Stimulated activated CD4-positive, alpha-beta T cell treated with anti-CD3 and anti-CD28 coated beads, Interleukin-15, amount 100 ng/mL, for 1 hour (primary cell): ENCODE results near the gene HSH2D.
"Not testable (repeated sequence)": the region's sequence is repeated elsewhere in the genome, so short reads cannot be mapped to it uniquely, and the experiment has no call there.

Experiments
- DNase-seq, 2 donors: peaks; one replicate each; pipeline ENCODE4 v3.0.0-alpha.2; 2020; ENCODE audit warnings: low read depth in 1 of 2, low spot score in 1 of 2

HSH2D gene

DNA sequence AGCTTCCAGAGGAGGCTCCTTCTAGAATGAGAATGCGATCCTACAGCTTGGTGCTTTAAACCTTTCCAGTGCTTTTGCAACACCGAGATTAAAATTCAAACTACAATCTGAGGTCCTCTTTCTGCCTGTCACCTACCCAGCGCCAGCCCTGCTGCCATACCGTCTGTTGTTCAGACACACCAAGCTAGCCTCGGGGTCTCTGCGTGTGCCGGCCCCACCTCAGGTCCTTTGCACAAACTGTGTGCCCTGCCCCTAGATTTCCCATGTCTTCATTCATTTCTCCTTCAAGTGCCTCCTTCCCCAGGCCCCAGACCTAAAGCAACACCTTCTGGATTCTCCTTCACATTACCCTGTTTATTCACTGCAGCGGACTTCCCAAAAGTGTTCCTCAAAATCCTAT lies 11.1 kb downstream of the HSH2D start:
- DNase-seq, result no peak

DNA sequence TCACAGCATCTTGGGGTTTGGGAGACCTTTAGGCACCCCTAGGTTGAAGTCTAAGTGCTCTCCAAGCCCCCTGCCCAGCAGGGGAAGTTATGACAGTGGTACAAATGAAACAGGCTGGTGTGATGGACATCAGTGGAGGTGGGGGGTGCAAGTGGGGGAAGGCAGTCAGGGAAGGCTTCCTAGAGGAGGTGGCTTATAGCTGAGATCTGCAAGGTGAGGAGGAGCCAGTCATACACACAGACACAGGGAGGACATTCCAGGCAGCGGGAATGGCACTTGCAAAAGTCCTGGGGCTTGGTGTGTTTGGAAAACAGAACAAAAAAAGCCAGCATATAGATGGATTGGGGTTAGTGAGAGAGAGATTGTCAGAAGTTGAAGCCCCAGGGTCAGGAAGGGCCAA lies 11.6 kb downstream of the HSH2D start:
- DNase-seq, result no peak

DNA sequence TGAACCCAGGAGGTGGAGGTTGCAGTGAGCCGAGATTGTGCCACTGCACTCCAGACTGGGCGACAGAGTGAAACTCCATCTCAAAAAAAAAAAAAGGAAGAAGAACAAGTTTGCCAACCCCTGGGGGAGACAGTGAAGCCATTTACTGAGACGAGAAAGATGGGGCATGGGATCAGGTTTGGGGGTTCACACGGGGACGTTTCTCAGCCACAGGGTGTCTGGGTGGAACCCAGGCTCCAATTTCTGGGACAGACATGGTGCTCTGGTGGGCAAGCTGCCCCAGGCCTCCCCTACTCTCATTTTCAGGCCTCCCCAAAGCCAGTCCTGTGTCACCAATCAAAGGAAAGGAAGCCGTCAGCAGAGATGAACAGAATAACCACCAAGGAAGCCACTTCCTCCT lies 13.4 kb downstream of the HSH2D start:
- no peak for DNase-seq

DNA sequence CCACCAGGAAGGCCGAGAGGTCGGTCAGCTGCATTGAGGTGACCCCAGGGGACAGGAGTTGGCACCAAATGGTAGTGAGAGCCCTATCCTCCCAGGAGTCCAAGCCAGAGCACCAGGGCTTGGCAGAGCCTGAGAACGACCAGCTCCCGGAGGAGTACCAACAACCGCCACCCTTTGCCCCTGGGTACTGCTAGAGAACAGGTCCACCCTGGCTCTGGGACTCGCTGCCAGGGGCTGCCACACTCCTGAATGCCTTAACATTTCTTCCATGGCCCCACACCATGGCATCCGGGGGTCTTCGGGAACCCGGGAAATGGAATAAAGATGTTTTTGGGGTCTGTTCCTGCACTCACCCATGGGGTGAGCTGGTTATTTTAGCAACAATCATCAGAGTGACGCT lies 14.1 kb downstream of the HSH2D start:
- no peak for DNase-seq

DNA sequence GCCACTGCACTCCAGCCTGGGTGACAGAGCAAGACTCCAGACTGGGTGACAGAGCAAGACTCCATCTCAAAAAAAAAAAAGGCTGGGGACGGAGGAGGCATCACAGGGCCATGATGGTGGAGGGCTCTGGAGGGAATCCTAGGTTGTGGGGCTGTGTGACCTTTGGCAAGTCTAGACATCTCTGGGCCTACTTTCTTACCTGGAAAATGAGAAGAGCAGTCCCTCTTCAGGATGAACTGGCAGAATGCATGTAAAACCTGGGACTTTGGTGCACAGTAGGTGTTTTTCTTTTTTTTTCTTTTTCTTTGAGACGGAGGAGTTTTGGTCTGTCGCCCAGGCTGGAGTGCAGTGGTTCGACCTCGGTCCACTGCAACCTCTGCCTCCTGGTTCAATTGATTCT lies 16.2 kb downstream of the HSH2D start:
- no peak for DNase-seq

DNA sequence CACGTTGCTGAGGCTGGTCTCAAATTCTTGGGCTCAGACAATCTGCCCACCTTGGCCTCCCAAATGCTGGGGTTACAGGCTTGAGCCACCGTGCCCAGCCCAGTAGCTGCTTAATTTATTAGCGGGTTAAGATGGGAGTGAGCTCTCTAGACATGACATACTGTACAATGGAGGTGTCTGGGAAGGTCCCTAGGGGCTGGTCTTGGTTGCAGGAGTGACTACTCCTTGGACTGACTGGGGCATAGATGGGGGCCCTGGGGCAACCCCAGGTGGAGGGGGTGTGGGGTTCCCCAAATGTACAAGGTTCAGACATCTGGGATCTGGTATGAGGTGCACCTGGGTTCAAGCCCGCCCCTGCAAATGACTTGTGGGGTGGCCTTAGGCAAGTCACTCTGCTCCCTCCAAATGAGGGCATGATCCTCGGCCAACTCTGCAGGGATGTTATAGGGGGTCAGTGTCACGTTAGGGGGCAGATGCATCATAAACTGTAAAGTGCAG lies 17.0 kb downstream of the HSH2D start:
- no peak for DNase-seq

DNA sequence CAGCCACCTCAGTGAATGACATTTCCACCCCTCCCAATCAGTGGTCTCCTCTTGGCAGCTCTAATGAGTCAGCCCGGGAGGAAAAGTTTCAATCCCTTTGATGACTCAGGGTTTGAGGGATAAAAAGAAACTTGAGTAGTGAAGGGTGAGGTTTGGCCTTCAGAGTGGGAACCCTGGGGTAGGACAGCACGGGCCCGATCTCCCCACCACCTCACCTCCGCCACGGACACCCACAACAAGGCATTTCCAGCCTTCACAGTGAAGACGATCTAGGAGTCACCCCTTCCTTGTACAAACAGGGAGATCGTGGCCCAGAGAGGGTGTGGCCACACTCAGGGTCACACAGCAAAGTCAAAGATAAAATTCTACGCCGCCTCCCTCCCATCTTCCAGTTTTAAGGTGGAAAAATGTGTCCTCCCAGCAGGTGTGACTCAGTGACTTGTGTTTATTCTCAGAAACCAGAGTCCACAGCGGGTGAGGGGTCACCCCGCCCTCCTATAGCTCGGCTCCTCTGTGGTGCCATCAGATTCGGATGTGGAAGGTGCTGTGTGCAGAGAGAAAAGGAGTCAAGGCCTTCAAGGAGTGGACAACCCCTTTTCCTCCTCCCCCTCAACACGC lies 17.6 kb downstream of the HSH2D start:
- no peak for DNase-seq

DNA sequence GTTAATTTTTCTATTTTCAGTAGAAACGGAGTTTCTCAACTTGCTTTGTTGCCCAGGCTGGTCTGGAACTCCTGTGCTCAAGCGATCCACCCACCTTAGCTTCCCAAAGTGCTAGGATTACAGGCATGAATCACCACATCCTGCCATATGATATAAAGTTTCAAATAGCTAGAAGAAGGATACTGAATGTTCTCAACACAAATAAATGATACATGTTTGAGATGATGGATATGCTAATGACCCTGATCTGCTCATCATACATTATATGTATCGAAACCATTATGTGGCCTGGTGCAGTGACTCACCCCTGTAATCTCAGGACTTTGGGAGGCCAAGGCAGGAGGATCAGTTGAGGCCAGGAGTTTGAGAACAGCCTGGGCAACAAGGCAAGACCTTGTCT lies 18.4 kb downstream of the HSH2D start:
- no peak for DNase-seq

DNA sequence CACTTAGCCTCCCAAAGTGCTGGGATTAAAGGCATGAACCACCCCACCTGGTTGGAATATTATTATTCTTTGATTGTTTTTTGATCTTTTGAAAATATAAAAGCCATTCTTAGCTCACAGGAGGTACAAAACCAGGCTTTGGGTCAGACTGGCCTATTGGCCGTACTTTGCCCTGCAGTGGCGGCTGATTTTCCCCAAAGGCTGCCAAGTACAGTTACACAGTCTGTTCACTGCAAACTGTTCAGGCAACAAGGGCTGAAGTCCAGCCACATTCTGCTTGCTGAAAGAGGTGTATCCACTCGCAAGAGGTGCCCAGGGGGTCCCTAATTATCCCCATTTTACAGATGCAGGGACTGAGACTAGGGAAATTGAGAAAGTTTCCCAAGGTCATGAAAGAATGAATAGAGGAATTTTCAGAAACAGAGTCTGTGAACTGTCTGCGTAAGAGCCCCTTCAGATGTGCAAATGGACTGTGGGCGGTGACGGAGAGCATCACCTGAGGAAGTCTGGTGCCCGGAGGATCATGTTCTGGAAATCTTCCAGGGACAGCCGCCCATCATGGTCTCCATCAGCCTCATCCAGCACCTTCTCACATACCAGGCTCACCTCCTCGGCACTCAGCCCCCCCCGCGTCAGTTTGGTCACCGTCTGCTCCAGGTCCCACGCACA lies 20.9 kb downstream of the HSH2D start:
- no peak for DNase-seq

DNA sequence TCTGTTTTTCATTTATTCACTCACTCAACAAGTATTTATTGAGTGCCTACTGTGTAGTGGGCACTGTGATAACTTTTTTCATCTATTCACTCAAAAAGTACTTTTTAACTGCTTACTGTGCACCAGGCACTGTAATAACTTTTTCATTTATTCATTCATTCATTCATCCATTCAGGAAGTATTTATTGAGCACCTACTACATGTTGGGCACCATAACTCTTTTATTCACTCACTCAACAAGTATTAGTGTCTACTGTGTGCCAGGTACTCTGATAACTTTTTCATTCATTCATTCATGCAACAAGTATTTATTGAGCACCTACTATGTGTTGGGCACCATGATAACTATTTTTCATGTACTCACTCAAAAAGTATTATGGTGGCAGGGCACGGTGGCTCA lies 22.9 kb downstream of the HSH2D start:
- DNase-seq, result no peak

DNA sequence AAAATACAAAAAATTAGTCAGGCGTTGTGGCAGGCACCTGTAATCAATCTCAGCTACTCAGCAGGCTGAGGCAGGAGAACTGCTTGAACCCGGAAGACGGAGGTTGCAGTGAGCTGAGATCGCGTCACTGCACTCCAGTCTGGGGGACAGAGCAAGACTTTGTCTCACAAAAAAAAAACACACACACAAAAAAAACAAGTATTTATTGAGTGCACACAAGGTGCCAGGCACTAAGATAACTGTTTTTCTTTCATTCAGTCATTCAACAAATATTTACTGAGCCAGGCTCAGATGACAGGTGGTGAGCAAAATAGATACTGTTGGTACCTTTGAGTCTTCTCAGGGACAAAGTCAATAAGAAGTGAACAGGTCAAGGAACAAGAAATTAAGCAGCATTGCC lies 23.6 kb downstream of the HSH2D start:
- DNase-seq, result no peak

DNA sequence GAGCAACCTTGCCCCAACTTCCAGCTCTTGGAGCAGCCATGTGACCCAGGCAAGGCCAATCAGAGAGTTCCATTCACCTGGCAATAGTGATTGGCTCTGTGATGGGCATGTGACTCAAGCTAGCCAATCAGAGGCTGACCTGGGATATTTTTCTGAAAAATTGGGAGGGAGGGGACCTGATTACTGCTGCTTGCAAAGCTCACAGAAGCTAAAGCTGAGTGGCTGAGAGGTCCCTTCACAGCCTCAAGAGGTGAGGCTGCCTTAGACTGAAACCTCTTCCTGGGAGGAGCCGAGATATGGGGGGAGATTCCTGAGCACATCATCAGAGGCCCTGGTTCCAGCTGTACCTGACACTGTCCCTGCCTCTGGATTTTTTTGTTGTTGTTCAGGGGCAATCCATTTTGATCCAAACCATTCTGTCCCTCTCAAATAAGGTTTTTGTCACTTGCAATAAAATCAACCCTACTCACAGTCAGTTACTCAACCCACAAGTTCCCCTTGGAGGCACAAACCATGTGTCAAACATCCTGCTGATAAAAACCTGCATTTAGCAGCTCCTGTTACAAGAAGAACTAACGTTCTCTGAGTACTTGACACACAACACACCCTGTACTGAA lies 25.1 kb downstream of the HSH2D start:
- DNase-seq, result no peak

DNA sequence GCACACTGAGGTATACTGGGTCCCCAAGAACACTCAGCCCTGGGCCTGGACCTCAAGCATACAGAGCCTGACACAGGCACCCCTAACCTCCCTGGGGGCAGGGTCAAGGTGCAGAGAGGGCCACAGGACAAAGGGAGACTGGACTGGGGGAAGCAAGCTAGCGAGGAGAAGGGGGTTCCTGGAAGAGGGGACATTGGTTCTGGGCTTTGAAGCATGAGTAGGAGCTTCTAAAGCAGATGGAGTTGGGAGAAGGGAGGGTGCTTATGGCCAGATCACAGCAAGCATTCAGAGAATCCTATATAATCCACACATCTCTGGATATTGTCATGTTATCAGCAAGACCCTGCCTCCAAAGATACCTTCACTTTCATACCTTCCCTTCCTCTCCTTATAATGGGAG lies 26.6 kb downstream of the HSH2D start:
- no peak for DNase-seq

DNA sequence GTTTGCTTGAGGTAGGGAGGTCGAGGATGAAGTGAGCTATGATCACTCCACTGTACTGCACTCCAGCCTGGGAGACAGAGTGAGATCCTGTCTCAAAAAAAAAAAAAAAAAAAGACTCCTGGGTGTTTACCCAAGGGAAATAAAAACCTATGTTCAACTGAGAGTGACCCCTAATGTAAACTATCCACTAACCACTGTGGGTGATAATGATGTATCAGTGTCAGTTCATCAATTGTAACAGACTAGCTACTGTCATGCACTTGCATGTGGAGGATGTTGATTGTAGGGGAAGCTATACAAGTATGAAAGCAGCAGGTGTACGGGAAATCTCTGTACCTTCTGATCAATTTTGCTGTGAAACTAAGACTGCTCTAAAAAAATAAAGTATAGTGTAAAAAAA lies 32.5 kb downstream of the HSH2D start:
- DNase-seq, result no peak

DNA sequence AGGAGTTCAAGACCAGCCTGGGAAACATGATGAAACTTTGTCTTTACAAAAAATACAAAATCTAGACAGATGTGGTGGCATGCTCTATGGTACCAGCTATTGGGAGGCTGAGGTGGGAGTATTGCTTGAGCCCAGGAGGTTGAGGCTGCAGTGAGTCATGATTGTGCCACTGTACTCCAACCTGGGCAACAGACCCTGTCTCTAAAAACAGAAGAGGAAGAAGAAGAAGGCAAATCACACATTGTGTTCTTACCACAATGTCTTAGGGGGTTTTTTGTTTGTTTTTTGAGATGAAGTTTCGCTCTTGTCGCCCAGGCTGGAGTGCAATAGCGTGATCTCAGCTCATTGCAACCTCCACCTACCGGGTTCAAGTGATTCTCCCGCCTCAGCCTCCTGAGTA lies 35.4 kb downstream of the HSH2D start:
- DNase-seq, result not testable (repeated sequence)

DNA sequence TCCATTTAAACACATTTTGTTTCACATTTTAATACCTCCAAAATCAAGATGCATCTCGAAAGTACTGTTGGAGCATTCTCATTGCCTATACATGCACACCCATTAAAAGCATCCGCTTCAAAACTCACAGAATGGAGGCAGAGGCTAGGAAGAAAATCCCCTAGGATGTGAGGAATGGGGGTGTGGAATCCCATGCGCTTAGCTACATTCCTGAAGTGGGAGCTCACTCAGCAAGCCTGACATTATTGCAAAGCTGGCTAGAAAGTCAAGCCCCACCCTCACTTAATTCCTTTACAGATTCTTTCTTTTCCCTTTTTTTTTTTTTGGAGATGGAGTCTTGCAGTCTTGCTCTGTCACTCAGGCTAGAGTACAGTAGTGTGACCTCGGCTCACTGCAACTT lies 37.1 kb downstream of the HSH2D start:
- DNase-seq, result no peak

DNA sequence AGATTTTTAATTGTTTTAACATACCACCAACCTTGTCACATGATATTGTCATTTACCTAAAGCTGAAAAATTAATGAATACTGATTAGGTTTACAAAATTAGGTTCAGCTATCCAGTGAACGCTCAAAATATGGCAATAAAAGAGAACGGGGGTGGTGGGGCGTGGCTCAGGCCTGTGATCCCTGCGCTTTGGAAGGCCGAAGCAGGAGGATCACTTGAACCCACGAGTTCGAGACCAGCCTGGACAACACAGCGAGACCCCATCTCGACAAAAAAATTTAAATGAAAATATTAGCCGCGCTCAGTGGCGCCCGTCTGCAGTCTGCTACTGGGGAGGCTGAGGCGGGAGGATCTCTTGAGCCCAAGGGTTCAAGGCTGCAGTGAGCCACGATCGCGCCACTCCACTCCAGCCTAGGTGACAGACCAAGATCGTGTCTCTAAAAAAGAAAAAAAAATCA lies 41.2 kb downstream of the HSH2D start:
- DNase-seq, result no peak

DNA sequence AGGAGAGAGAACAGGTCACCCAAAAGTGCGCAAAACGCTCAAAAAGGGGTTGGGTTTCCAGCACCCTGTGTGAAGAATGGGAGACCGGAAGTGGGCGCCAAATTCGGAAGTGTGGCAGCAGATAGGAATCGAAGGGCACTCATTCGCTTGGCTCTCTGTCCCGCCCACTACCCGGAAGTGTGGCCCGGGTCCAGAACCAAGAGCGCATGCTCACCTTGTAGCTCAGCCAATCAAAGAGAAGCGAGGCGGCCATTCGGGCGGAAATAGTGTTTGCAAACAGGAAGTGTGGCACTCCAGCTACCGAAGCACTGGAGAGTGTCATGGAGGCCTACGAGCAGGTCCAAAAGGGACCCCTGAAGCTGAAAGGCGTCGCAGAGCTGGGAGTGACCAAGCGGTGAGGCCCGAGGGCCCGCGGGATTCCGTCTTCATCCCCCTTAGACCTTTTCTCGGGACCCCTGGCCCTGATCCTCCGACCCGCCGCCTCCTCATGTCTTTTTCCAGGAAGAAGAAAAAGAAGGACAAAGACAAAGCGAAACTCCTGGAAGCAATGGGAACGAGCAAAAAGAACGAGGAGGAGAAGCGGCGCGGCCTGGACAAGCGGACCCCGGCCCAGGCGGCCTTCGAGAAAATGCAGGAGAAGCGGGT lies 41.8 kb downstream of the HSH2D start, which contains the start of gene FAM32A:
Gene FAM32A (plus strand): TSS at position 288 of the 645 bp plus-strand sequence. CDS start 33 bp downstream, at position 321.
- peak; percentile 94 to 98 for DNase-seq

DNA sequence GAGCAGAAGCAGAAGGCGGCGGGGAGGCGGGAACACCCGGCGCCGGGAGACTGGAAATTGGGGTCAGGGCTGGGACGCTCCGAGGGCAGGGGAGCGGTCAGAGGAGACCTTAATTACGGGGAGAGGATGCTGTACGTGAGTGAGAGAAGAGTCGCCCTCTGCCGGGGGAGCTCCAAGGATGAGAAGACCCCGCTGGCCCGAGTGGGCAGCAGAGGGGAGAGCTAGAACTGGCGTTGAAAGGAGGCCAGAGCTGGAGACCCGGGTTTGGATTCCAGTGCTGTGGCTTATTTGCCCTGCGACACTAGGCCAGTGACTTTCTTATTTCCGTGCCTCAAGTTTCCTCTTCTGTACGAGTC lies 42.3 kb downstream of the HSH2D start:
- peak in 1 of 2 donors; percentile 20 for DNase-seq

DNA sequence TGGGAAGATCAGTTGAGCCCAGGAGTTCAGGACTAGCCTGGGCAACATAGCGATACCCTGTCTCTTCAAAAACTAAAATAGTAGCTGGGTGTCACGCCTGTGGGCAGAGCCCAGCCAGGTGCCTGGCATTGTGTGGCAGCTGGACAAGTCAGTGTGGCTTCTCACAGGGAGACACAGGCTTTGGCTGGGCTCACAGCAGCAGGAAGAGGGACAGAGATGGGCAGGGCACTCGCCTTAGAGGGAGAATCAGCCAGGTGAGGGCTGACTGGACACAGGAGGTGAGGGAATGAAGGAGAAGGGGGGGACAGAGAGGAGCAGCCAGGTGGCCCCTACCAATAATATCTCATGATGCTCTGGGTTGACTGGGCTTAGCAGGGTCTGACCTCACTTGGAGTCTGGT lies 45.0 kb downstream of the HSH2D start:
- no peak for DNase-seq

DNA sequence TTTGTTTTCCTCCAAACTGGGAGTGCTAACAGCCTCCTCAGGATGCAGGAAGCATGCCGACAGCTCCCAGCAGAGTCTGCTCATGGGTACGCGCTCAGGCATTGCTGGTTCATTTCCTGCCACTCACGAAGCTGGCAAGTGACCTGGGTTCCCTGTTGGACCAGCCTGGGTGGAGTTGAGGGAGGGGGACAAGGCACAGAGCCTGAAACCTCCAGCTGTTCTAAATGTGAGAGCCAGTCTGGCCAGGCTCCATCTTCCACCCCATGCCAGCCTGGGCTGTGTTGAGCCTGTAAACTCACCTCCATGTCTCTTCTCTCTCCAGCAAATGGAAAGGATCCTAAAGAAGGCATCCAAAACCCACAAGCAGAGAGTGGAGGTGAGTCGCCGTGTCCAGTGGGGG lies 46.7 kb downstream of the HSH2D start:
- no peak for DNase-seq

DNA sequence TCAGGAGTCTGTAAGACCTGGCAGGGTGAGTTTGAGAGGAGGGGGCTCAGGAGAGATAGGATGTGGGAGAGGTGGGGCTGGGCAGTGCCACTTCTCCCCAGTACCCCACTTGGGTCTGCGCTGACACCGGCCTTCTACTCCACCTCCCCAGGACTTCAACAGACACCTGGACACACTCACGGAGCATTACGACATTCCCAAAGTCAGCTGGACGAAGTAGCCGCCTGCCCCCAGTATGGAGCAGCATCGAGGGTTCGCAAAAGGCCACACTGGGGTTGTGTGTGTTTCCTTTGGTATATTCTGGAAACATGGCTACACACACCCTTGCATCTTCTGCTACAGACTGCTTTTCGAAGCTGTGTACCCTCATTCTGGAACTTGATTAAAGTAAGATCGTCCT lies 47.3 kb downstream of the HSH2D start:
- DNase-seq, result no peak
